ENCODE results near the gene SNTG2. TPM values are rescaled to one million over a fixed set of nuclear protein-coding genes. Genes with fewer than 3 reads are reported as not detected.

SNTG2 gene
- total and polyA plus RNA-seq, 2 of the 13 experiments (the other 11 are each of a cell fraction or from before 2014, with no cell fraction given), result not detected

GRCh38 chr2:926896-927295 is 23.8 kb upstream of the SNTG2 start:
- H3K4me1 ChIP-seq (ENCODE audit: insufficient read depth, low read length), result no peaks in the 10 kb centered on the region
- ChIA-PET POLR2A (no interaction called here), CTCF (ENCODE audit: low intra/inter-chr PET ratio, low total read pairs) (no interaction called here)
- no peak overlapping the region for H3K27ac ChIP-seq (ENCODE audit: extremely low read length, insufficient read depth, low read length)
- H3K9ac ChIP-seq (ENCODE audit: insufficient read depth, low read depth, low read length), result no peak overlapping the region
- no peak overlapping the region for H2AFZ ChIP-seq (ENCODE audit: low read length)
- FAIRE-seq (no peak), DNase-seq (ENCODE audit: low spot score) (no peak), ATAC-seq (no peak)
- no peaks in the 10 kb centered on the region for H3K9me3 ChIP-seq (ENCODE audit: low read length)
- H3K4me2 ChIP-seq (ENCODE audit: low read depth, low read length), result no peak overlapping the region
- in situ Hi-C loops (cut with HindIII; ENCODE audit: extremely low pct_ligation_motif_present, low pct_unique_long_range_greater_than_20kb) (no loop called here), intact Hi-C loops (cut with micrococcal nuclease; ENCODE audit: unreplicated experiment) (loop anchor here (5.0 kb wide), 1 partner anchor 435 kb away; no protein-coding TSS in a partner anchor)
- H4K20me1 ChIP-seq (ENCODE audit: insufficient read depth, low read length), result no peaks in the 10 kb centered on the region
- H3K27me3 ChIP-seq (ENCODE audit: control insufficient read depth in 1 of 2, insufficient read depth in 2 of 2, low read length in 2 of 2), result peaks cover 9 to 64% of the 10 kb centered on the region in 2 experiments
- no peaks in the 10 kb centered on the region for H3K36me3 ChIP-seq (replicated peaks in 1 of 2; ENCODE audit: control insufficient read depth in 1 of 2, insufficient read depth in 2 of 2, low read length in 2 of 2)
- WGBS (ENCODE audit: low lambda C conversion rate), result 14% methylated on average over 9 of the region's 9 CpGs
- no TSS peak for BruUV-seq (replicated peaks)
- no peak overlapping the region for H3K4me3 ChIP-seq (replicated peaks in 1 of 3; ENCODE audit: insufficient read depth in 1 of 3, low read depth in 2 of 3, low read length in 3 of 3)
- no peaks in the 10 kb centered on the region for H3K79me2 ChIP-seq (ENCODE audit: insufficient read depth, low read length)
- TF ChIP-seq TFDP1 (CRISPR knock-in tag; IDR thresholded peaks at IDR 0.05; ENCODE audit: borderline replicate concordance) (no peak), PATZ1 (CRISPR knock-in tag; IDR thresholded peaks at IDR 0.05) (no peak), GTF2F1 (IDR thresholded peaks at IDR 0.05; ENCODE audit: low read length) (no peak), FOSL1 (CRISPR knock-in tag; IDR thresholded peaks at IDR 0.05; ENCODE audit: borderline replicate concordance) (no peak), CBFB (CRISPR knock-in tag; IDR thresholded peaks at IDR 0.05) (no peak), ZNF639 (CRISPR knock-in tag; conservative IDR thresholded peaks at IDR 0.05) (no peak), ZNF318 (CRISPR knock-in tag; IDR thresholded peaks at IDR 0.05) (no peak), RNF2 (conservative IDR thresholded peaks at IDR 0.05; ENCODE audit: low read depth) (no peak), ZXDC (CRISPR knock-in tag; IDR thresholded peaks at IDR 0.05) (no peak)
